AG10803 (cell line): ENCODE data around the gene ZBTB9.

Source experiments
- DNase-seq: peaks from one replicate; pipeline ENCODE4 v3.0.0; 2010; ENCODE audit warnings: low read depth
- H3K4me3 ChIP-seq: 2 replicates; pipeline ENCODE4 v1.5.1; 2011; ENCODE audit warnings: mild to moderate bottlenecking, low read length, control low read depth
- TF ChIP-seq, protein P1 (sequence below): conservative IDR thresholded peaks from 2 replicates; pipeline ENCODE4 v1.5.1; 2011; ENCODE audit warnings: mild to moderate bottlenecking, low read length, control low read depth, inconsistent platforms

ZBTB9 gene

DNA sequence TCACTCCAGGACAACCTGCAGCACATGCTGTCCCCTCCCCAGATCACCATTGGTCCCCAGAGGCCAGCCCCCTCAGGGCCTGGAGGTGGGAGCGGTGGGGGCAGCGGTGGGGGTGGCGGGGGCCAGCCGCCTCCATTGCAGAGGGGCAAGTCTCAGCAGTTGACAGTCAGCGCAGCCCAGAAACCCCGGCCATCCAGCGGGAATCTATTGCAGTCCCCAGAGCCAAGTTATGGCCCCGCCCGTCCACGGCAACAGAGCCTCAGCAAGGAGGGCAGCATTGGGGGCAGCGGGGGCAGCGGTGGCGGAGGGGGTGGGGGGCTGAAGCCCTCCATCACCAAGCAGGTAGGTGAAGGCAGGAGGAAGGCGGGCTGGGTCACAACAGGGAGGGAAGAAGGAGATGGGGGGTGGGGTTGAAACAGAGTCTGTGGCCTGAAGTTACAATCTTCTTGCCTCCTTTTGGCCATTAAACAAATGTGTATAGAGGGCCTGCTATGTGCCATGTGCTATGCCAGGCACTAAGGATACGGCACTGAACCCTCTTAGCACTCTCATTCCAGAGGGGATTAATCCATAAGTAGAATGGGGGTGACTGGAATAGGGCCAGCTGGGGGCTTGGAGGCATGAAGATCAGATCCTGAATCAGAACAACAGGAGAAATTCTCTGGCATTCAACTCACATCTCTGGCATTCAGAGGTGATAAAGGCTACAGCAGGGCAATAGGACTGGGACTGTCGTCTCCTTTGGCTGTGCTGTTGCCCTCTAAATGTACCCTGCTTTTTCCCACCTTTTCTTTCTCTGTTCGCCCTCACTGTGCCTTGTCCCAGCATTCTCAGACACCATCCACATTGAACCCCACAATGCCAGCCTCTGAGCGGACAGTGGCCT is 10.5 kb upstream of the ZBTB9 start:
- no peak for DNase-seq
- TF ChIP-seq, protein P1, sequence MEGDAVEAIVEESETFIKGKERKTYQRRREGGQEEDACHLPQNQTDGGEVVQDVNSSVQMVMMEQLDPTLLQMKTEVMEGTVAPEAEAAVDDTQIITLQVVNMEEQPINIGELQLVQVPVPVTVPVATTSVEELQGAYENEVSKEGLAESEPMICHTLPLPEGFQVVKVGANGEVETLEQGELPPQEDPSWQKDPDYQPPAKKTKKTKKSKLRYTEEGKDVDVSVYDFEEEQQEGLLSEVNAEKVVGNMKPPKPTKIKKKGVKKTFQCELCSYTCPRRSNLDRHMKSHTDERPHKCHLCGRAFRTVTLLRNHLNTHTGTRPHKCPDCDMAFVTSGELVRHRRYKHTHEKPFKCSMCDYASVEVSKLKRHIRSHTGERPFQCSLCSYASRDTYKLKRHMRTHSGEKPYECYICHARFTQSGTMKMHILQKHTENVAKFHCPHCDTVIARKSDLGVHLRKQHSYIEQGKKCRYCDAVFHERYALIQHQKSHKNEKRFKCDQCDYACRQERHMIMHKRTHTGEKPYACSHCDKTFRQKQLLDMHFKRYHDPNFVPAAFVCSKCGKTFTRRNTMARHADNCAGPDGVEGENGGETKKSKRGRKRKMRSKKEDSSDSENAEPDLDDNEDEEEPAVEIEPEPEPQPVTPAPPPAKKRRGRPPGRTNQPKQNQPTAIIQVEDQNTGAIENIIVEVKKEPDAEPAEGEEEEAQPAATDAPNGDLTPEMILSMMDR = no peak

DNA sequence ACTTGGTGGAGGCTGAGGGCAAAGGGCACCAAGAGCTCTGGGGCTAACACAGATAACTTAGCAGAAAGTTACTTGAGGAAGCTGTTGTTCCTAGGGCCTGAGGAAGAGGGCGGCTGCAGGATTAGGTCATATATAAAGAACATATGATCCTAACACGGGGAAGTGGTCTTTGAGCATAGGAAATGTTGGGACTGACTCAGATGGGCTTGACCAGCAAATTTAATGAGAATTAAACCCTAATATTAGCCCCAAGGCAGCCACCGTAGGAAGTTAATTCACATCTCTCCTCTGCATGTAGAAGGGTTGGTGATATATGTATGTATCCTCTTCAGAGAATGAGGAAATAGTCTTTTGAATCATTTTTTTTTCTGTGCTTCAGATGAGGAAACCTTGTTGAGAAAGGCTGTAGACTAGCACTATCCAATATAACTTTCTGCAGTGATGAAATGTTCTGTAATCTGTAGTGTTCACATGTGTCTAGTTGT is 9.2 kb upstream of the ZBTB9 start:
- H3K4me3 ChIP-seq = no peak overlapping the region
- TF ChIP-seq, protein P1 = no peak
- DNase-seq = no peak

More for the DNA sequence above, 10.5 kb upstream of the ZBTB9 start:
- no peak overlapping the region for H3K4me3 ChIP-seq

DNA sequence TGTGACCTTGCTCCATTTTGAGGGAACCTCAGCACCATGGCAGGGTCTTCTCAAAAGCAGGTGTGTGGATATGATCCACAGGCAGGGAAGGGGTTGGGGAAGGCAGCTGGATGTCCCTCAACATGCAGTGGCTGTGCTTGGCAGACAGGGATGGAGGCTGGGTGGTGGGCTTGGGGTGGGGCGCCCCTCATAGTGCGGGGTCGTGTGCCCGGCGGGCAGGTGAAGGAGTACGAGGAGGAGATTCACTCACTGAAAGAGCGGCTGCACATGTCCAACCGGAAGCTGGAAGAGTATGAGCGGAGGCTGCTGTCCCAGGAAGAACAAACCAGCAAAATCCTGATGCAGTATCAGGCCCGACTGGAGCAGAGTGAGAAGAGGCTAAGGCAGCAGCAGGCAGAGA is 8.0 kb upstream of the ZBTB9 start:
- H3K4me3 ChIP-seq = no peak overlapping the region
- DNase-seq = no peak
- TF ChIP-seq, protein P1 = no peak

DNA sequence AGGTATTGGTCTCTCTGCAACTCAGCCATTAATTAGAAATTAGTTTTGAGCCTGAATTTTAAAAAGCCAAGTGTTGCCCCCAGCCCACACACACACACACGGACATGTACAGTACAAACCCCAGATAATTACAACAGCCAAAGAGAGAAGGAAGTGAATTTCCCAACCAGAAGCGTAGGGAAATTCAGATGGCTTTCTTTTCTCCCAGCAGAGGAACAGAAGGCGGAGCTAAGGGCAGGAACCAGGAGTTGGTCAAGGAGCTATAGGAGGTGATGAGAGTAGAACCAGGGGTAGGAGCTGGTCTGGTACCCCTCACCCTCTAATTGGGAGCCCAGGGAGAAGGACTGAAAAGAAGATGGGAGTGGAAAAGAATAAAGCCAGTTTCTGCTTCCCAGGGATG is 3.9 kb upstream of the ZBTB9 start:
- no peak overlapping the region for H3K4me3 ChIP-seq
- no peak for DNase-seq
- TF ChIP-seq, protein P1 = no peak

- TF ChIP-seq, protein P1 = no peak
- no peak overlapping the region for H3K4me3 ChIP-seq
Measured at GRCh38 chr6:33451606-33452005, 2.8 kb upstream of the ZBTB9 start.

GRCh38 chr6:33452496-33452895 is 1.9 kb upstream of the ZBTB9 start:
- TF ChIP-seq, protein P1 = no peak
- no peak for DNase-seq
- H3K4me3 ChIP-seq = no peak overlapping the region

More at GRCh38 chr6:33451606-33452005, 2.8 kb upstream of the ZBTB9 start:
- DNase-seq = no peak
